Islet of Langerhans (tissue), 1 donor: ENCODE measurements around the gene MYL12A.

Experiments
- FAIRE-seq: peaks from one replicate; lab custom pipeline; 2011; peaks lifted over from hg19 to GRCh38; lab: Jason Lieb, UNC

The MYL12A gene

GRCh38 chr18:3225588-3225987 is 22.0 kb upstream of the MYL12A start:
- no peak for FAIRE-seq

DNA sequence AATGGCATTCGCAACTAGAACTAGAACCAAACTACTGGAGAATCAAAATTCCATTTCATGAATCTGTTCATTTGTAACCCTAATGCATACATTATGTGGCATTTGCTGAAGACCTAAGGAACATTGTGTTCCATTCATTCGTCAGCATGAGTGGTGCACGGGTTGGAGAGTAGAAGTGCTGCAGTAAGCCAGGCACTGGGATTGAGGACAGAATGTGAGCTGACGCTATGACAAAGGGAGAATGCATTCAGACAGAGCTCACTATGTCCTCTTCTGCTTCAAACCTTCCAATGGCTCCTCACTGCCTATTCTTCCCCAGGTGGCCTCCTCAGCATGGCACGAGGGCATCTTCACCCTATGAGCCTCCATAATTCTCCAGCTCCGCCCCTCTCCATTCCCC is 21.6 kb upstream of the MYL12A start:
- FAIRE-seq, result no peak

GRCh38 chr18:3230401-3231334 is 16.9 kb upstream of the MYL12A start:
- FAIRE-seq, result no peak

- no peak for FAIRE-seq
These were observed 14.6 kb upstream of the MYL12A start for GRCh38 chr18:3233004-3233403.

GRCh38 chr18:3233433-3234168 is 14.0 kb upstream of the MYL12A start:
- FAIRE-seq, result no peak

DNA sequence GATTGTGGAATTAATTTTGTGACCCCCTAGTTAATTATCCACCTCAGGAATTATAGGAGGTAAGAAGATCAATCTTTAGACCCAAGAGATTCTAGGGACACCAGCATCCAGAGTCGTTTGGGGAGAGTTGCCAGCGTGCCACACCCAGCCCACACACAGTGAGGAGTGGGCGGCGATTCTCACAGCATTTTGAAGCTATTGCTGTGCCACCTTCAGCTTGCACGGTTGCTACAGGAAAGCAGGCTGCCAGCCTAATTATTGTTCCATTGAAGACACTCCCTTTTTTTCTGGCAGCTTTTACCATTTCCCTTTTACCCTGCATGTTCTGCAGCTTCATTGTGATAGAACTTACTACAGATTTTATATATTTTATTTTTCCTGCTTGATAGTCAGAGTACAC is 13.1 kb upstream of the MYL12A start:
- no peak for FAIRE-seq

GRCh38 chr18:3235846-3236245 is 11.8 kb upstream of the MYL12A start:
- no peak for FAIRE-seq

DNA sequence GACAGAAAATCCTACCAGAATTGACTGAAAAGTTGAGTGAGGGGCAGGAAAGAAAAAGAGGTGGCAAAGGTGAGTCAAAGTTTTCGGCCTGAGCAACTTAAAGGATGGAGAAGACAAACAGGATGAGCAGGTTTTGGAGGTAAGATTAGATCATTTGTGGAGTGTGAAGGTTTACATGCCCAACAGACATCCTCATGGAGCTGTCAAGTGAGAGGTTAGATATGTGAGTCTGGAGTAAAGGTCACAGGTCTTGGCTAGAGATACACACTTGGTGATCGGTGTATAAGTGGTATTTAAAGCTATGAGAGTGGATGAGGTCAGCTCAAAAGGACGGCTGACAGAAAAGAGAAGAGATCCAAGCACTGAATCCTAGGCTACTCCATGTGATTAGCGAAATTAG is 11.1 kb upstream of the MYL12A start:
- no peak for FAIRE-seq

DNA sequence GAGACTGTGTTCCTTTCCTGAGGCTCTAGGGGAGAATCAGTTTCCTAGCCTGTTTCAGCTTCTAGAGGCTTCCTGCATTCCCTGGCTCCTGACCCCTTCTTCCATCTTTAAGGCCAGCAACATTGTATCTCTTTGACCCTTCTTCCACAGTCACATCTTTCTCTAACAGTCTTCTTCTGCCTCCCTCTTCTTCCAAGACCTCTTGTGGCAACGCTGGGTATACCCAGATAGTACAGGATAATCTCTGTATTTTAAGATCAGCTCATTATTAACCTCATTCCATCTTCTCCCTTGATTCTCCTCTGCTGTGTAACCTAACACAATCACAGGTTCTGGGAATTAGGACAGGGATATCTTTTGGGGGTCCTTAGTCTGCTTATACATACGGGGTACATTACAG is 8.9 kb upstream of the MYL12A start:
- FAIRE-seq, result no peak

- FAIRE-seq, result no peak
These were observed 2.4 kb upstream of the MYL12A start for GRCh38 chr18:3245185-3245564.

DNA sequence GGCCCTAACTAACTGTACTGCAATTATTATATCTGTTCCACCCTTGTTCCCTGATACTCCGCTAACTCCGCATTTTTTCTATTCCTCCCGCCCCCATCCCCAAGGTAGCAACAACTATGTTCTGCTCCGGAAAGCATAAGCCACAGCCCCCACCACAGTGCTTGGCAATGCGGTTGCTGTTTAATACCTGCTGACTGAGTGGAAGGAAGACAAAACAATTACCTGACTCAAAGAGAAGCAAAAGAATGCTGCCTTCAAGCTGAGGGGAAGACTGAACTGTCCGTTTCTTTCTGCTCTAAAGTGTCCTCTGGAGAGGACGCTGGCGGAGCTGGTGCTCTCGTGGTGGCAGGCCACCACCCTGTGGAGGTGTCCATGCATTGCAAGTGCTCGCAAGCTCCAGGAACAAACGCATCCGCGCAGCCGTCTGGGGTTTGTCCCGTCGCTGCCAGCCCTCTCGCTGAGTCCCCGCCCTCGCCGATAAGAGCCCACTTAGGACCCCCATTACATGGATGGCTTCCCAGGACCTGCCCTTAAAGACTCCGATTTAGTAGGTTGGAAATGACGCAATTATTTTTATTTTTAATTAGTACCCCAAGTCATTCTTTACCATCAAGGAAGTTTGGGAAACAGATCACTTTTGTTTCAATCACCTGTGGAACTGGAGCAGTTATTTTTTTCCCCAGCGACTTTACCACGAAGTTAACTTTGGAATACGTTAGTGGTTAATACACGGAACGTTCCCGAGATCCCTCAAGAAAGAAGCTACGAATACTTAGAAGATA is 1.6 kb upstream of the MYL12A start:
- FAIRE-seq, result no peak

GRCh38 chr18:3246635-3247239 is 864 bp upstream of the MYL12A start:
- no peak for FAIRE-seq

DNA sequence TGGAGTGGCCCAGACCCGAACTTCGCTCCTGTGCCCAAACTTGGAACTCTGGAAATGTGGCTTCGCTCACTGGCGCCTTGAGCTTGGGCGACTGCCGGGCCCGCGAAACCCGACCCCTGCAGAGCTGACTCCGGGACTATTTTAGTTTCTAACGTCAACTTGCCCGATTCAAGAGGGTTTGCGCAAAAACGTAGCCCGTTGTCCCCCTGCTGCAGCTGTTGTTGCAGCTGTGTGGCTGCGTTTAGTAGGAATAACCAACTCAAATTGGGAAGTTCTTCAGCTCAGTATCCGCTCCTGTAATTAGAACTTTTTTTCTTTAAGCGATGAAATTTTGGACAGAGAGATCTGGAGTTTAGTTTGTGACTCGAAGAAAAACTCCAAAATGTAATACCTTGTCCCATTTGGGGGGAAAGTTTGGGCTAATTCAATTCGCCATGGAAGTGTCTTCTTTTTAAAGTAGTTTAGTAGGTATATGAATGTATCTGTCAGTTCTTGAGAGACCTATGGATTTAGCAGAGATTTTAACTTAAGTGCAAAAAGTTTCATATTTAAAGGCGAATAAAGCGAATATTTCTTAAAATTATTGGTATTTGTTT is 559 bp downstream of the MYL12A start:
- FAIRE-seq, result no peak

DNA sequence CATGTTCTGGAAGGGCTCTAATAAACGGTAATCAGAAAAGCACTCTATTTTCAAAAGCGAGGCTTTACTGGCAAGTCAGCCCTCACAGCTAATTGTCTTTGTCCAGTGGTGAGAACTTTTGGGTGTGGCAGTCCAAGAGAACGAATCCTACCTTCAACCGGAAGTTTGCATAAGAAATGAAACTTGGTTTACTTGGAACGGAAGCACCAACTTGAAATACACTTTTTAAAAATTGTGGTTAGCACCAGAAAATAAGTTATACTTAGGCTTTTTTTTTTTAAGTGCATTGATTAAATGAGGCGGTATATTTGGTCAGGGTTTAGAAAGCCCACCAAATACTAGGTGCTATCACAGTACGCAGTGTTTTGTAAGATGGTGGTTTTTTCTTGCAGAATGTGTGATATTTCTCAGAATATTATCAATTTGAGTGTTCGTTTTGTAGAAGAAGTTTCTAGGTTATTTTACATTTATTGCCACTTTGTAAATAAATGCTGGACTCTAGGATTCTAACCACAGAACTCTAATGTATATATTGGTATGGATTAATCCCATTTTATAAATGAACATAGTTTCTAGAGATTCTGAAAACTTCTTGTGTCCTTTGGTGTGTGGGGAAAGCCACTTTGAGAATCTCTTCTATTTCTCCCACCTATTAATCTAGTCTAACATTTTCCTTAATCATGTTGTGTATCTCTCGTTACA is 1.2 kb downstream of the MYL12A start:
- FAIRE-seq, result no peak

GRCh38 chr18:3250237-3251107 is 2.9 kb downstream of the MYL12A start:
- no peak for FAIRE-seq

DNA sequence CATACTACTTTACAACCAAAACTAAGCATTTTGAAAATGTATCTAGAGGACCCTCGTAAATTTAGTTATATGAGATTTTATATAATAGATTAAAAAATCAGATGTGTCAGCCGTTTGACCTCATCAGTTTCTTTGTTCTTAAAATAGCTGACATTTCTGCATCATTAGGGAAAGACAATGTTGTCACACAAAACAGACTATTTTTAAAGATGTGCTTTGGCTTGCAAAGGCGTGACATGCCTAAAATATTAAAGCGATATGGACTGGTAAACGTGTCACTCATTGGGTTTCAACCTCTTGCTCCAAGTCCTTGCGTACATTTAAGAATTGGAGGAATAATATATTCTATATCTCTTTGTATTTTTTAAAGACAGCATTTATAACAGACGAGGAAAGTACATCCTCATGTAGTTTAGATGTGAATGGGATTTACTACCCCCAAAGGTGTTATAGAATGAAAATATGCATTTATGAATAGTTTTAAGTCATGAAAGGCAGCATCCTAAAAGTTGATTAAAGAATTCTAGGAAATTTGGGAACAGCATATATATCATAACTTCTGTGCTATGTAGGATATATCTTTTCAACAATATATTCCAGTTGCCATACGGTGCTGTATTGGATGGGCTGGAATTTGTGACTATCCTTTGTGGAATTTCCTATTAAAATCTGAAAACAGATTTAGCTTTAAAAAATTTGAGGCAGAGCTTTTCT is 3.8 kb downstream of the MYL12A start:
- no peak for FAIRE-seq

DNA sequence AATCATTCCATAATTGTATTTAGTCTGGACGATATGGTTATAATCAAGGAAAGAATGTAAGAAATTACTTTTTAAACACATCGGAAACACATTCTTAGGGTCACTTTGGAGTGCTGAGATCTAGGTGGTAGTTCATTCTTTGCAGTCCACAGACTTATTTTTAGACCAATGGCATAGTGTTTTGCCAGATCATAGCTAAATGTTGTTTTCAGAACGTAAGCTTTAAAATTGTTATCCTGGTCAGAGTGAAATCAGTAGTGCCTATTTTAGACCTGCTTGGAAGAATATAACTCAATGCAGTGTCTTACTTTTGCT is 4.3 kb downstream of the MYL12A start:
- no peak for FAIRE-seq

DNA sequence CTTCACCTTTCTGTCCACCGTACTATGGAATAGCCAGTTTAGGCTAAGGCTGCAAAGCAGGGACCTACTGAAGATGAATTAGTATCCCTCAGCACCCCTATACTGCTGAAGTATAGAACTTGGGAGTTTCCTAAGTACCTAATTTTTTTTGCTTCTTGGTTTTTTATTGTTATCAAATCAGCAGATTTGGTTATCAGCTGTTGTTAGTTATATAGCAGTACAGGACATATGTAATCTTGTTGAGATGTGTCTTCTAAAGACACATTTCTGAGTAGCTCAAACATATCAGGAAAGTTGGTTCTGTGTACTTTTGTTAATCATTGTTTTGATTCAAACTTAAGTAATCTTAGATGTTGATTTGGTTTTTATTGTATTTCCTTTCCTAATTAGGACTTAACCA is 5.2 kb downstream of the MYL12A start:
- no peak for FAIRE-seq

- no peak for FAIRE-seq
These were observed 7.1 kb downstream of the MYL12A start for GRCh38 chr18:3254725-3255124.

GRCh38 chr18:3255611-3256165 is 8.1 kb downstream of the MYL12A start:
- FAIRE-seq, result no peak
